ENCODE results near the gene MYO1D. TPM values are rescaled to one million over a fixed set of nuclear protein-coding genes. Genes with fewer than 3 reads are reported as not detected.

Gene MYO1D
- total and polyA plus RNA-seq, 12 donors = 13.6 to 103 (median 59.8) TPM

DNA sequence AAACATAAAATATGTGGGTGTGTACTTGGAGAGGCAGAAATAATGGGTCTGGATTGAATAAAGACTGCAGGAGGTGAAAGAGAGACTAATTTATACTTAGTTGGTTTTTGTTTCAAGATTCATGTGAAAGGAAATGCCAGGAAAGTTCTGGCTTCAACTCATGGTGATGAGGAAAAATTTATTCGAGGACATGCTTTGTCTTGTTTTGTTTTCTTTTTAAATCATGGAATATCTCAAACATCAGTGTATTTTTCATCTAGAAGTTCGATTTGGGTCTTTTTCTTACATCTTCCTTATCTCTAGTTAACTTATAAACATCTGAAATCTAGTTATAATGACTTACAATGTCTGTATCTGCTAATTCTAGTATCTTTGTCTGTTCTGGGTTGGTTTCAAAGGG, 275.1 kb downstream of the MYO1D start:
- no peak for TF ChIP-seq POLR2A (IDR thresholded peaks at IDR 0.05)
- TF ChIP-seq, protein P1, sequence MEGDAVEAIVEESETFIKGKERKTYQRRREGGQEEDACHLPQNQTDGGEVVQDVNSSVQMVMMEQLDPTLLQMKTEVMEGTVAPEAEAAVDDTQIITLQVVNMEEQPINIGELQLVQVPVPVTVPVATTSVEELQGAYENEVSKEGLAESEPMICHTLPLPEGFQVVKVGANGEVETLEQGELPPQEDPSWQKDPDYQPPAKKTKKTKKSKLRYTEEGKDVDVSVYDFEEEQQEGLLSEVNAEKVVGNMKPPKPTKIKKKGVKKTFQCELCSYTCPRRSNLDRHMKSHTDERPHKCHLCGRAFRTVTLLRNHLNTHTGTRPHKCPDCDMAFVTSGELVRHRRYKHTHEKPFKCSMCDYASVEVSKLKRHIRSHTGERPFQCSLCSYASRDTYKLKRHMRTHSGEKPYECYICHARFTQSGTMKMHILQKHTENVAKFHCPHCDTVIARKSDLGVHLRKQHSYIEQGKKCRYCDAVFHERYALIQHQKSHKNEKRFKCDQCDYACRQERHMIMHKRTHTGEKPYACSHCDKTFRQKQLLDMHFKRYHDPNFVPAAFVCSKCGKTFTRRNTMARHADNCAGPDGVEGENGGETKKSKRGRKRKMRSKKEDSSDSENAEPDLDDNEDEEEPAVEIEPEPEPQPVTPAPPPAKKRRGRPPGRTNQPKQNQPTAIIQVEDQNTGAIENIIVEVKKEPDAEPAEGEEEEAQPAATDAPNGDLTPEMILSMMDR (IDR thresholded peaks at IDR 0.05) = no peak

GRCh38 chr17:32596628-32597027, 280.3 kb downstream of the MYO1D start:
- no peaks in the 10 kb centered on the region for H3K36me3 ChIP-seq (replicated peaks in 1 of 2)
- H3K9me3 ChIP-seq (replicated peaks in 1 of 3) = no peaks in the 10 kb centered on the region
- no peak for DNase-seq
- TF ChIP-seq, protein P1 (IDR thresholded peaks at IDR 0.05) = no peak
- TF ChIP-seq POLR2A (IDR thresholded peaks at IDR 0.05) = no peak
- no peaks in the 10 kb centered on the region for H3K4me1 ChIP-seq (replicated peaks in 1 of 2)
- WGBS, 4 donors = 85 to 94% (median 85%) methylated on average over 2 of the region's 2 CpGs
- H3K27me3 ChIP-seq = no peaks in the 10 kb centered on the region
- intact Hi-C loops (cut with DNase I) = no loop called here
- H3K27ac ChIP-seq = no peak overlapping the region
- no peak overlapping the region for H3K4me3 ChIP-seq

More for the DNA sequence above, 275.1 kb downstream of the MYO1D start:
- 62 to 80% (median 71%) methylated on average over 2 of the region's 2 CpGs for WGBS, 4 donors
- Histone ChIP-seq H3K4me1 (replicated peaks in 1 of 2) (no peaks in the 10 kb centered on the region), H3K27me3 (no peaks in the 10 kb centered on the region), H3K4me3 (no peak overlapping the region), H3K36me3 (replicated peaks in 1 of 2) (no peaks in the 10 kb centered on the region), H3K27ac (no peak overlapping the region), H3K9me3 (replicated peaks in 1 of 3) (no peaks in the 10 kb centered on the region)
- intact Hi-C loops (cut with DNase I) = no loop called here
- no peak for DNase-seq

DNA sequence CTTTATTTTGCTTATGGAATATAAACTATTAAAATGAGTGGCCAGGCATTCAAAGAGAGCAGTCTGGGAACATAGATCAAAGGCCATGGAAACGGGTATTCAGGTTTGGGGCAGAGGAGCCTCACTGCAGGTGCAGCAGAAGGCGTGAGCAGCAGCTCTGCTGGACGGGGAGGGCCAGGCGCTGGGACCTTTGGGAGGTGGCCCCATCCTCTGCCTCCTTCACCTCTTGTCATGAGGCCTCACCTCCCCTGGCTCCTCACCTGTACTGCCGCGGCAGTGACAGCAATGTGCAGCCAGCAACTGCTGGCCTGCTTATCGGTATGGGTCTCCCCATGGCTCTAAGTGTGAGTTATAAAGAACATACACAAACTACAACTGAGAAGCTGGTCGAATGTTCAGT, 280.7 kb downstream of the MYO1D start:
- DNase-seq = no peak
- Histone ChIP-seq H3K4me1 (replicated peaks in 1 of 2) (no peaks in the 10 kb centered on the region), H3K36me3 (replicated peaks in 1 of 2) (no peaks in the 10 kb centered on the region), H3K27ac (no peak overlapping the region), H3K27me3 (no peaks in the 10 kb centered on the region), H3K4me3 (no peak overlapping the region), H3K9me3 (replicated peaks in 1 of 3) (no peaks in the 10 kb centered on the region)
- WGBS, 4 donors = 88 to 94% (median 91%) methylated on average over 7 to 8 of the region's 8 CpGs
- TF ChIP-seq POLR2A (IDR thresholded peaks at IDR 0.05) = no peak
- TF ChIP-seq, protein P1 (IDR thresholded peaks at IDR 0.05) = no peak
- intact Hi-C loops (cut with DNase I) = no loop called here

DNA sequence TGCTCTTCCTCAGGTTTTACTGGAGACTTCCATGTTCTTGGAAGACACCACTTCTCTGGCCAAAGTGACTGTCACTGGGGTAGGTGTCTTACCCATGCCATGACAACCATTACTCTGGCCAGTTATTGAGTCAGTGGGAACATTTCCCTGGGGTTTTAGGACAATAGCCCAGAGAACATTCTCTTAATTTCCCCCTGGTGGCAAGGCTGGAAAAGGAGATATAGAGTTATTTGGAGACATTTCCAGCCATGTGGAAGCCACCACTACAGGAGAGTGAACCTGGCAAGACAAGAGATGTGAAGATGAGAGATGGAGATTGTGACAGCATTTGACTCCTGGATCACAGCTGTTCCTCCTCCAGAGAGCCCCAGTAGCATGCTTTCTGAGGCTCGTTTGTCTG, 283.9 kb downstream of the MYO1D start:
- 40 to 87% (median 74%) methylated on average over 1 of the region's 1 CpG for WGBS, 4 donors
- Histone ChIP-seq H3K4me3 (no peak overlapping the region), H3K9me3 (replicated peaks in 1 of 3) (no peaks in the 10 kb centered on the region), H3K36me3 (replicated peaks in 1 of 2) (no peaks in the 10 kb centered on the region), H3K27me3 (no peaks in the 10 kb centered on the region), H3K4me1 (replicated peaks in 1 of 2) (no peaks in the 10 kb centered on the region), H3K27ac (no peak overlapping the region)
- intact Hi-C loops (cut with DNase I) = no loop called here
- DNase-seq = no peak
- TF ChIP-seq POLR2A (IDR thresholded peaks at IDR 0.05) = no peak
- TF ChIP-seq, protein P1 (IDR thresholded peaks at IDR 0.05) = no peak

Data from adrenal gland (tissue), 12 donors.